ENCODE measurements around the gene ITPRIPL2.

GRCh38 chr16:19168371-19169081 is 54.8 kb downstream of the ITPRIPL2 start:
- TF ChIP-seq CTCF (conservative IDR thresholded peaks at IDR 0.05; ENCODE audit: low read depth, low read length) (no peak), EZH2phosphoT487 (IDR thresholded peaks at IDR 0.05; ENCODE audit: borderline replicate concordance, low read length) (no peak)
